B cell (primary cell): ENCODE measurements around the gene ZFP90. TPM values are rescaled to one million over a fixed set of nuclear protein-coding genes. Genes with fewer than 3 reads are reported as not detected.

Experiments
- ATAC-seq: fragments of 200-7000 bp; cut with Tn5 transposase; one replicate; pipeline ENCODE4 v1.10.0; 2021; ENCODE audit warnings: low read depth, mild to moderate bottlenecking, moderate number of reproducible peaks, moderate library complexity
- CTCF ChIA-PET: fragments of 350-600 bp; sonication (Branson Sonifier 250); formaldehyde crosslinking; loops from one replicate; lab custom pipeline; 2021; ENCODE audit warnings: antibody characterized with exemption, inconsistent platforms; lab: Charles Lee
- POLR2A ChIA-PET: fragments of 350-600 bp; sonication (Branson Sonifier 250); formaldehyde crosslinking; loops from one replicate; lab custom pipeline; 2021; ENCODE audit warnings: antibody characterized with exemption; lab: Charles Lee
- DNase-seq: peaks from one replicate; pipeline ENCODE4 v3.0.0; 2013
- H2AFZ ChIP-seq: 2 replicates; pipeline ENCODE4 v1.6.1; 2012; ENCODE audit warnings: mild to moderate bottlenecking, low read depth, low read length; ENCODE audit not compliant: insufficient read depth, poor library complexity, severe bottlenecking
- H3K27ac ChIP-seq, 2 donors: 1 replicate in 1 of 2; 2 replicates in 1 of 2; pipeline ENCODE4 v1.5.1; 2012 to 2013; ENCODE audit warnings: low read length in 2 of 2, mild to moderate bottlenecking in 2 of 2, moderate library complexity in 1 of 2
- H3K27me3 ChIP-seq, 4 experiments: fragments of 200-600 bp in 1 of 4; sonication (generic) in 1 of 4; replicated peaks in 1 of 4; 1 replicate in 2 of 4; 2 replicates in 2 of 4; pipeline versions ENCODE4 v1.6.1 to v1.7.0; 2013 to 2016; ENCODE audit warnings: low read length in 3 of 4, mild to moderate bottlenecking in 2 of 4, mixed read lengths in 1 of 4, moderate library complexity in 1 of 4; ENCODE audit not compliant: insufficient read depth in 4 of 4, control insufficient read depth in 3 of 4; ENCODE audit errors: control extremely low read depth in 1 of 4
- H3K36me3 ChIP-seq, 2 experiments: replicated peaks in 1 of 2; 1 replicate in 1 of 2; 2 replicates in 1 of 2; pipeline versions ENCODE4 v1.6.1 to v1.7.1; 2013; ENCODE audit warnings: low read length in 1 of 2; ENCODE audit not compliant: insufficient read depth in 2 of 2, control insufficient read depth in 1 of 2; ENCODE audit errors: control extremely low read depth in 1 of 2, extremely low read depth in 1 of 2
- H3K4me1 ChIP-seq, 2 donors: fragments of 200-600 bp in 1 of 2; sonication (generic) in 1 of 2; 1 replicate in 1 of 2; 2 replicates in 1 of 2; pipeline versions ENCODE4 v1.5.1 to v1.6.1; 2013 to 2017; ENCODE audit warnings: low read length in 2 of 2; ENCODE audit not compliant: control insufficient read depth in 2 of 2, insufficient read depth in 2 of 2
- H3K4me2 ChIP-seq: replicated peaks from 2 replicates; pipeline ENCODE3; 2012; ENCODE audit warnings: mild to moderate bottlenecking, low read depth, low read length; ENCODE audit not compliant: poor library complexity, severe bottlenecking
- H3K4me3 ChIP-seq, 5 experiments: fragments of 200-600 bp in 1 of 5; sonication (generic) in 1 of 5; 1 replicate in 3 of 5; 2 replicates in 2 of 5; pipeline versions ENCODE4 v1.5.1 to v1.7.0; 2011 to 2016; ENCODE audit warnings: low read length in 4 of 5, mild to moderate bottlenecking in 4 of 5, low read depth in 2 of 5, control low read depth in 1 of 5, moderate library complexity in 1 of 5; ENCODE audit not compliant: insufficient read depth in 1 of 5; ENCODE audit errors: control extremely low read depth in 1 of 5, extremely low read depth in 1 of 5
- H3K79me2 ChIP-seq: fragments of 200-600 bp; sonication (generic); one replicate; pipeline ENCODE4 v1.6.0; 2016; ENCODE audit warnings: low read length; ENCODE audit not compliant: control insufficient read depth, insufficient read depth
- H3K9ac ChIP-seq: fragments of 200-600 bp; sonication (generic); 2 replicates; pipeline ENCODE4 v1.6.1; 2017; ENCODE audit warnings: mild to moderate bottlenecking, low read length, moderate library complexity
- H3K9me3 ChIP-seq, 3 donors: one replicate each; pipeline versions ENCODE4 v1.6.1 to v1.7.1; 2013; ENCODE audit warnings: low read length in 2 of 3; ENCODE audit not compliant: control insufficient read depth in 2 of 3, insufficient read depth in 1 of 3; ENCODE audit errors: control extremely low read depth in 1 of 3
- H4K20me1 ChIP-seq: 2 replicates; pipeline ENCODE4 v1.6.0; 2012; ENCODE audit warnings: mild to moderate bottlenecking, low read length; ENCODE audit not compliant: insufficient read depth, control insufficient read depth, poor library complexity, severe bottlenecking
- H3K27ac Mint-ChIP-seq: one replicate; pipeline ENCODE4 v1.8.0; 2021; ENCODE audit warnings: mixed read lengths
- H3K27me3 Mint-ChIP-seq: one replicate; pipeline ENCODE4 v1.8.0; 2021; ENCODE audit warnings: mixed read lengths
- H3K4me1 Mint-ChIP-seq: one replicate; pipeline ENCODE4 v1.8.0; 2021; ENCODE audit warnings: mixed read lengths
- H3K4me3 Mint-ChIP-seq: one replicate; pipeline ENCODE4 v1.8.0; 2021; ENCODE audit warnings: mixed read lengths
- H3K9me3 Mint-ChIP-seq: one replicate; pipeline ENCODE4 v1.8.0; 2022; ENCODE audit warnings: mixed read lengths; ENCODE audit not compliant: insufficient read depth
- CTCF ChIP-seq: fragments of 200-600 bp; IDR thresholded peaks from one replicate; pipeline ENCODE4 v1.8.0; 2022; ENCODE audit warnings: antibody characterized with exemption, mild to moderate bottlenecking
- EZH2 ChIP-seq: IDR thresholded peaks from 2 replicates; pipeline ENCODE4 v1.6.1; 2012; ENCODE audit warnings: borderline replicate concordance, low read depth, mild to moderate bottlenecking, moderate library complexity, low read length; ENCODE audit not compliant: insufficient read depth, poor library complexity, severe bottlenecking
- WGBS: methylation state at CpG from one replicate; pipeline ENCODE4 v1.1.5; 2013; ENCODE audit warnings: missing lambda C conversion rate; ENCODE audit not compliant: insufficient coverage; 5-methylcytosine and 5-hydroxymethylcytosine counted together
- intact Hi-C: fragments of 100-400 bp; cut with micrococcal nuclease; formaldehyde crosslinking; loops from one replicate; pipeline ENCODE4 v1.10.0; 2022
- polyA plus RNA-seq: library from polyadenylated mRNA; depleted of rRNA; stranded (reverse); fragments of >200 nt; gene quantifications from 2 replicates; pipeline ENCODE4 v1.2.3, GENCODE V29; 2012
- total RNA-seq, 2 donors: library from RNA; stranded (reverse); fragments of 120-200 nt in 1 of 2; gene quantifications; 1 replicate in 1 of 2; 2 replicates in 1 of 2; pipeline versions ENCODE4 v1.2.3 to v1.2.4, GENCODE V29; 2013 to 2022

ZFP90 gene
- total and polyA plus RNA-seq, 2 donors (not counting 1 experiment from before 2014, with no cell fraction given), result 16.5 to 30.7 TPM

- Histone ChIP-seq H3K4me1 (no peaks in the 10 kb centered on the region), H3K4me3 (no peak overlapping the region), H3K9ac (no peak overlapping the region), H3K9me3 (peaks cover 0 to 3% (median 2%) of the 10 kb centered on the region in 3 donors), H3K27ac (no peak overlapping the region), H4K20me1 (no peaks in the 10 kb centered on the region), H3K36me3 (no peaks in the 10 kb centered on the region), H3K27me3 (no peaks in the 10 kb centered on the region), H3K4me2 (no peak overlapping the region), H3K79me2 (no peaks in the 10 kb centered on the region), H2AFZ (no peak overlapping the region)
- ChIA-PET POLR2A (no interaction called here), CTCF (interaction anchor here (5.0 kb wide), 1 partner anchor 64 kb away, joined by 45 read pairs; no protein-coding TSS in a partner anchor)
- no peak overlapping the region for H3K4me3 Mint-ChIP-seq
- DNase-seq, result peak; percentile 25
- no peak for ATAC-seq
- WGBS, result 93% methylated on average over 2 of the region's 5 CpGs
- H3K27me3 Mint-ChIP-seq, result peaks cover 22% of the 10 kb centered on the region
- H3K9me3 Mint-ChIP-seq, result peaks cover 4% of the 10 kb centered on the region
- peaks cover 2% of the 10 kb centered on the region for H3K4me1 Mint-ChIP-seq
- H3K27ac Mint-ChIP-seq, result no peak overlapping the region
- intact Hi-C loops, result loop anchor here (2.0 kb wide), 1 partner anchor 64 kb away; no protein-coding TSS in a partner anchor
- peak; percentile 28 for TF ChIP-seq CTCF
- no peak for TF ChIP-seq EZH2
Observed at GRCh38 chr16:68592466-68593337, 53.6 kb downstream of the ZFP90 start.

GRCh38 chr16:68596266-68596665 lies 57.2 kb downstream of the ZFP90 start:
- H3K79me2 ChIP-seq, result no peaks in the 10 kb centered on the region
- H3K27me3 Mint-ChIP-seq, result peaks cover 18% of the 10 kb centered on the region
- H3K4me3 ChIP-seq, result no peak overlapping the region
- H3K9ac ChIP-seq, result no peak overlapping the region
- H3K9me3 ChIP-seq, result peaks cover 0 to 2% (median 0%) of the 10 kb centered on the region in 3 donors
- intact Hi-C loops, result no loop called here
- no peak overlapping the region for H3K27ac ChIP-seq
- ChIA-PET CTCF (no interaction called here), POLR2A (no interaction called here)
- no peak for ATAC-seq
- H3K4me1 ChIP-seq, result no peaks in the 10 kb centered on the region
- no peaks in the 10 kb centered on the region for H3K36me3 ChIP-seq
- 100% methylated on average over 1 of the region's 6 CpGs for WGBS
- DNase-seq, result no peak
- H3K27me3 ChIP-seq, result no peaks in the 10 kb centered on the region
- no peaks in the 10 kb centered on the region for H3K4me1 Mint-ChIP-seq
- peaks cover 3% of the 10 kb centered on the region for H3K9me3 Mint-ChIP-seq
- no peak overlapping the region for H3K27ac Mint-ChIP-seq
- H2AFZ ChIP-seq, result no peak overlapping the region
- no peak for TF ChIP-seq EZH2
- no peak for TF ChIP-seq CTCF
- no peak overlapping the region for H3K4me3 Mint-ChIP-seq
- H3K4me2 ChIP-seq, result no peak overlapping the region
- H4K20me1 ChIP-seq, result no peaks in the 10 kb centered on the region
